Astrocyte (in vitro differentiated cells and primary cell): ENCODE measurements around the gene MEAK7.

Experiments used
- EZH2 ChIP-seq: IDR thresholded peaks from 2 replicates; pipeline ENCODE4 v1.6.1; 2012; ENCODE audit warnings: mild to moderate bottlenecking, low read length, inconsistent platforms; ENCODE audit not compliant: insufficient read depth
- TF ChIP-seq, protein P1 (sequence below): IDR thresholded peaks from 2 replicates; pipeline ENCODE4 v1.5.1; 2011; ENCODE audit warnings: low read depth, mild to moderate bottlenecking, inconsistent platforms, low read length, moderate library complexity; ENCODE audit not compliant: insufficient read depth

GRCh38 chr16:84475643-84476240 lies 28.7 kb downstream of the MEAK7 start:
- TF ChIP-seq EZH2, result no peak
- TF ChIP-seq, protein P1, sequence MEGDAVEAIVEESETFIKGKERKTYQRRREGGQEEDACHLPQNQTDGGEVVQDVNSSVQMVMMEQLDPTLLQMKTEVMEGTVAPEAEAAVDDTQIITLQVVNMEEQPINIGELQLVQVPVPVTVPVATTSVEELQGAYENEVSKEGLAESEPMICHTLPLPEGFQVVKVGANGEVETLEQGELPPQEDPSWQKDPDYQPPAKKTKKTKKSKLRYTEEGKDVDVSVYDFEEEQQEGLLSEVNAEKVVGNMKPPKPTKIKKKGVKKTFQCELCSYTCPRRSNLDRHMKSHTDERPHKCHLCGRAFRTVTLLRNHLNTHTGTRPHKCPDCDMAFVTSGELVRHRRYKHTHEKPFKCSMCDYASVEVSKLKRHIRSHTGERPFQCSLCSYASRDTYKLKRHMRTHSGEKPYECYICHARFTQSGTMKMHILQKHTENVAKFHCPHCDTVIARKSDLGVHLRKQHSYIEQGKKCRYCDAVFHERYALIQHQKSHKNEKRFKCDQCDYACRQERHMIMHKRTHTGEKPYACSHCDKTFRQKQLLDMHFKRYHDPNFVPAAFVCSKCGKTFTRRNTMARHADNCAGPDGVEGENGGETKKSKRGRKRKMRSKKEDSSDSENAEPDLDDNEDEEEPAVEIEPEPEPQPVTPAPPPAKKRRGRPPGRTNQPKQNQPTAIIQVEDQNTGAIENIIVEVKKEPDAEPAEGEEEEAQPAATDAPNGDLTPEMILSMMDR, result no peak
